Loucy (cell line): ENCODE measurements around the gene MEF2A.

ENCODE experiments used
- H2AFZ ChIP-seq: fragments of 200-600 bp; sonication (generic); 2 replicates; pipeline ENCODE4 v1.6.0; 2016; ENCODE audit warnings: antibody characterized with exemption, mild to moderate bottlenecking, low read length, moderate library complexity
- H3F3A ChIP-seq: fragments of 200-600 bp; 2 replicates; pipeline ENCODE4 v1.6.0; 2016; ENCODE audit warnings: antibody characterized with exemption, low read depth, mild to moderate bottlenecking
- H3K27me3 ChIP-seq: fragments of 200-600 bp; sonication (generic); 2 replicates; pipeline ENCODE4 v1.6.1; 2014; ENCODE audit warnings: low read length, mild to moderate bottlenecking; ENCODE audit not compliant: insufficient read depth, poor library complexity, severe bottlenecking
- H3K36me3 ChIP-seq: fragments of 200-600 bp; sonication (generic); 2 replicates; pipeline ENCODE4 v1.6.1; 2016; ENCODE audit warnings: low read length; ENCODE audit not compliant: insufficient read depth
- H3K4me1 ChIP-seq: fragments of 200-600 bp; sonication (generic); 2 replicates; pipeline ENCODE4 v1.5.1; 2014; ENCODE audit warnings: low read length, mild to moderate bottlenecking; ENCODE audit not compliant: insufficient read depth, poor library complexity, severe bottlenecking
- H3K4me2 ChIP-seq: fragments of 200-600 bp; sonication (generic); 2 replicates; pipeline ENCODE4 v1.6.0; 2014; ENCODE audit warnings: antibody characterized with exemption, low read length, low read depth, mild to moderate bottlenecking; ENCODE audit not compliant: poor library complexity, severe bottlenecking
- H3K4me3 ChIP-seq: fragments of 200-600 bp; sonication (generic); 2 replicates; pipeline ENCODE4 v1.5.1; 2014; ENCODE audit warnings: low read length, mild to moderate bottlenecking, mixed read lengths; ENCODE audit not compliant: poor library complexity, severe bottlenecking
- H3K79me2 ChIP-seq: fragments of 200-600 bp; sonication (generic); 2 replicates; pipeline ENCODE4 v1.6.1; 2014; ENCODE audit warnings: low read length; ENCODE audit not compliant: insufficient read depth
- H3K9ac ChIP-seq: fragments of 200-600 bp; sonication (generic); 2 replicates; pipeline ENCODE4 v1.6.0; 2014; ENCODE audit warnings: mild to moderate bottlenecking, low read depth, low read length, moderate library complexity; ENCODE audit not compliant: poor library complexity, severe bottlenecking
- H3K9me2 ChIP-seq: fragments of 200-600 bp; sonication (generic); replicated peaks from 2 replicates; pipeline ENCODE4 v1.6.1; 2016; ENCODE audit warnings: low read depth, low read length, mixed read lengths
- H3K9me3 ChIP-seq: fragments of 200-600 bp; sonication (generic); 2 replicates; pipeline ENCODE4 v1.6.1; 2014; ENCODE audit warnings: mild to moderate bottlenecking, antibody characterized with exemption, low read length, low read depth; ENCODE audit not compliant: insufficient read depth
- H4K20me1 ChIP-seq: fragments of 200-600 bp; sonication (generic); 2 replicates; pipeline ENCODE4 v1.6.0; 2014; ENCODE audit warnings: antibody characterized with exemption, low read length, mild to moderate bottlenecking; ENCODE audit not compliant: insufficient read depth, poor library complexity, severe bottlenecking
- CTCF ChIP-seq: fragments of 200-600 bp; sonication (generic); conservative IDR thresholded peaks from 2 replicates; pipeline ENCODE4 v1.5.1; 2014; ENCODE audit warnings: mild to moderate bottlenecking, antibody characterized with exemption, low read length
- EZH2phosphoT487 ChIP-seq: fragments of 200-600 bp; IDR thresholded peaks from 2 replicates; pipeline ENCODE4 v1.6.1; 2018; ENCODE audit warnings: antibody characterized with exemption, mild to moderate bottlenecking, moderate library complexity, borderline replicate concordance

Gene MEF2A

GRCh38 chr15:99669250-99669649 lies 103.5 kb downstream of the MEF2A start:
- Histone ChIP-seq H3K79me2 (no peaks in the 10 kb centered on the region), H3K27me3 (no peaks in the 10 kb centered on the region), H3K4me2 (no peak overlapping the region), H3K9me3 (no peaks in the 10 kb centered on the region), H3K4me1 (no peaks in the 10 kb centered on the region), H3K9ac (no peak overlapping the region), H3K36me3 (peaks cover 21% of the 10 kb centered on the region; the same call in 1 of the 2 replicates), H4K20me1 (no peaks in the 10 kb centered on the region), H3K4me3 (no peak overlapping the region), H3F3A (no peaks in the 10 kb centered on the region), H3K9me2 (no peaks in the 10 kb centered on the region), H2AFZ (no peak overlapping the region)
- TF ChIP-seq CTCF (no peak), EZH2phosphoT487 (no peak)

- H3F3A ChIP-seq = no peaks in the 10 kb centered on the region
- H3K9ac ChIP-seq = no peak overlapping the region
- H3K9me3 ChIP-seq = no peaks in the 10 kb centered on the region
- no peaks in the 10 kb centered on the region for H4K20me1 ChIP-seq
- H3K4me2 ChIP-seq = no peak overlapping the region
- peaks cover 44% of the 10 kb centered on the region for H3K36me3 ChIP-seq
- no peaks in the 10 kb centered on the region for H3K4me1 ChIP-seq
- no peaks in the 10 kb centered on the region for H3K79me2 ChIP-seq
- no peaks in the 10 kb centered on the region for H3K9me2 ChIP-seq
- no peaks in the 10 kb centered on the region for H3K27me3 ChIP-seq
- TF ChIP-seq EZH2phosphoT487 (no peak), CTCF (no peak)
- no peak overlapping the region for H3K4me3 ChIP-seq
- H2AFZ ChIP-seq = no peak overlapping the region
Observed at GRCh38 chr15:99671926-99672635, 106.3 kb downstream of the MEF2A start.

GRCh38 chr15:99673111-99673510 lies 107.3 kb downstream of the MEF2A start:
- Histone ChIP-seq H3K79me2 (no peaks in the 10 kb centered on the region), H3K9ac (no peak overlapping the region), H3K4me3 (no peak overlapping the region), H3K4me2 (no peak overlapping the region), H3K36me3 (peaks cover 50% of the 10 kb centered on the region), H3F3A (no peaks in the 10 kb centered on the region), H3K27me3 (no peaks in the 10 kb centered on the region), H3K4me1 (no peaks in the 10 kb centered on the region), H3K9me3 (no peaks in the 10 kb centered on the region), H2AFZ (no peak overlapping the region), H3K9me2 (no peaks in the 10 kb centered on the region), H4K20me1 (no peaks in the 10 kb centered on the region)
- no peak for TF ChIP-seq EZH2phosphoT487
- no peak for TF ChIP-seq CTCF
